ENCODE measurements around the gene CREB3.

CREB3 gene

DNA sequence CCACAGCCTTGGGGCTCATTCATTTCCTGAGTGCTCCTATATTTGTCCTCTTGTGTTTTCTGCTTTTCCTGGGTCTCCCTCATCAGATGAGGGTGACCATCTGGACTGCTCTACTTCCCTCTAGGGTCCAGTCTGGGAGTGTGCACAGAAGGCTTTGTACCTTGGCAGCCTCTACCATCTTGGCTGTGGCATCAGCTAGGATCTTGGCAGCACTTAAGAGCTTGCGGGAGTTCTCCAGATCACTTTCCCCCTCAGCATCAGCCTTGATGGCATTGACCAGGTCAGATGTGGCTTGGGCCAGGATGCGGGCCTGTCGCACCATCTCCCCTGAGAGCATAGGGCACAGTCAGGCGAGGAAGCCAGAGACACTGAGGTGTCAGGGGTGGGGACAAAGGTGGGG, 16.2 kb upstream of the CREB3 start:
- 98% methylated on average over 4 of the region's 4 CpGs for WGBS
- Histone ChIP-seq H3K4me1 (ENCODE audit: insufficient read depth, low read length) (no peaks in the 10 kb centered on the region), H3K4me3 (ENCODE audit: low read length) (no peak overlapping the region), H3K9me3 (ENCODE audit: insufficient read depth, low read depth, low read length) (no peaks in the 10 kb centered on the region), H3K9ac (ENCODE audit: low read depth, low read length) (no peak overlapping the region), H3K27ac (ENCODE audit: low read depth, low read length) (no peak overlapping the region), H3K36me3 (ENCODE audit: insufficient read depth, low read length) (peaks cover 97% of the 10 kb centered on the region), H3K27me3 (ENCODE audit: insufficient read depth, low read length) (no peaks in the 10 kb centered on the region)

DNA sequence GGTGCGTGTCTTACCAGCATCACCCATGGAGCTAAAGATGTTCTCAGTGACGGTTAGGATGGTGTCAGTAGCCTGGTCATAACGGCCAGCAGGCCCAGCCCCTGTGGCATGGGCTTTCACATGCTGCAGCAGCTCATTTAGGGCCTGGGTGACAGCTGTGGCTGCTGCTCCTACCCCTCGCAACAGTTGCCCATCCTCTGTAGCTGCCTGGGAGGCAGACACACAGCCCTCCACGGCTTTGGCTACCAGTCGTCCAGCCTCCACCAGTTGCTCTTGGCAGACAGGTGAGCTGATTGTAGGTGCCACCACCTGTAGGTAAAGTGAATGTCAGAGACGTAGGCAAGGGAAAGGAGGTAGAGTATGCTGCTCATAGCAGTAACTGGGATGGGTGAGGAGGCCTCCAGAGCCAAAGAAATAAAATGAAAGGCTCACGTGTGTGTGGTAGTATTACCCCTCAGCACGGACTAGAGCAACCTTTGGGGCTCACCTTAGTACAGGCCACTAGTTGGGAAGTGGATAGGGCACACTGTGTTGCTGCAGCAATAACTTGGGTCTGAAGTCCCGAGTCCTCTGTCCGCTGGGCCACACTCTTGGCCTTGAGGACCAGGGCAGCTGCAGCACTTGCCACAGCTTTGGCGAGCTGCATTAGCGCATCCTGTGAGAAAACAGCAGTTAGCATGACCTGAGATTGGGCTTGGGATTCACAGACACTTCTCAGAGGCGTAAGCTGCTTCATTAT, 15.2 kb upstream of the CREB3 start:
- no peak overlapping the region for H3K27ac ChIP-seq (ENCODE audit: low read depth, low read length)
- 95% methylated on average over 14 of the region's 14 CpGs for whole genome bisulfite sequencing
- H3K9me3 ChIP-seq (ENCODE audit: insufficient read depth, low read depth, low read length) = no peaks in the 10 kb centered on the region
- peaks cover 98% of the 10 kb centered on the region for H3K36me3 ChIP-seq (ENCODE audit: insufficient read depth, low read length)
- H3K27me3 ChIP-seq (ENCODE audit: insufficient read depth, low read length) = no peaks in the 10 kb centered on the region
- no peaks in the 10 kb centered on the region for H3K4me1 ChIP-seq (ENCODE audit: insufficient read depth, low read length)
- no peak overlapping the region; the same call in 1 of the 2 replicates for H3K9ac ChIP-seq (ENCODE audit: low read depth, low read length)
- no peak overlapping the region for H3K4me3 ChIP-seq (ENCODE audit: low read length)

DNA sequence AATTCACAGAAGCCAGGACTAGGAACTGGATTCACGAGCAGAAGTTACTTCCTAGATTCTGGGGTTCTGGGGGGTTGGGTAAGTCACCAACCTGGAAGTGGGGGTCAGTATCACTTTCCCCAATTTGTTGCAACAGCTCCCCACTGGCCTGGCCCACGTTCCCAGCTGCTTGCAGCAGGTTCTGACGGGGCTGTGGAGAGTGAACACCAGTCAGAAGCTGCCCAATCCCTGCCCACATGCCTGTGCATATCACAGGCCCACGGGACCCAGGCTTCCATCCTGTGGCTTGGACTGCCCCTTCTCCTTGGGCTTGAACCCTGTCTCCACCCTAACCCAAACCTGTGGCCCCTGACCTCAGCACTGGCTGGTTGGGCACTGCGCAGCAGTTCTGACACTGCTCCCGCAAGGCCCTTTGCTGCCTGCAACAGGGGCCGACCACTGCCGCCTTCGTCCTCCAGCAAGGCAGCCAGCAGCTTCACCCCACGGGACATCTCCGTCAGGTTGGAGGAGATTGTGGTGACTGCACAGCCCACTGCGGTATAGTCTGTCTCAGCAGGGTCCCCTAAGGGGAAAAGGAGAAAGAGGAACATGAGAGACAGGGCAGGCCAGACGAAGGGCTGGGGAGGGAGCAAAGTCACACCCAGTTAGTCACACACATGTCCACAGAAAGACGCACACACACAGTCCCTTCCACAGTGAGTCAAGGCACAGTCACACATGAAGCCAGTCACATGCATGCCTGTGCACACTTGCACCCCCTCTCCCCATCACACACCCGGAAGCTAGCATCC, 13.6 kb upstream of the CREB3 start:
- H3K36me3 ChIP-seq (ENCODE audit: insufficient read depth, low read length) = peaks cover 97% of the 10 kb centered on the region
- no peaks in the 10 kb centered on the region for H3K9me3 ChIP-seq (ENCODE audit: insufficient read depth, low read depth, low read length)
- no peaks in the 10 kb centered on the region for H3K27me3 ChIP-seq (ENCODE audit: insufficient read depth, low read length)
- WGBS = 96% methylated on average over 15 of the region's 15 CpGs
- H3K4me1 ChIP-seq (ENCODE audit: insufficient read depth, low read length) = no peaks in the 10 kb centered on the region
- no peak overlapping the region for H3K9ac ChIP-seq (ENCODE audit: low read depth, low read length)
- H3K4me3 ChIP-seq (ENCODE audit: low read length) = no peak overlapping the region
- no peak overlapping the region for H3K27ac ChIP-seq (ENCODE audit: low read depth, low read length)

DNA sequence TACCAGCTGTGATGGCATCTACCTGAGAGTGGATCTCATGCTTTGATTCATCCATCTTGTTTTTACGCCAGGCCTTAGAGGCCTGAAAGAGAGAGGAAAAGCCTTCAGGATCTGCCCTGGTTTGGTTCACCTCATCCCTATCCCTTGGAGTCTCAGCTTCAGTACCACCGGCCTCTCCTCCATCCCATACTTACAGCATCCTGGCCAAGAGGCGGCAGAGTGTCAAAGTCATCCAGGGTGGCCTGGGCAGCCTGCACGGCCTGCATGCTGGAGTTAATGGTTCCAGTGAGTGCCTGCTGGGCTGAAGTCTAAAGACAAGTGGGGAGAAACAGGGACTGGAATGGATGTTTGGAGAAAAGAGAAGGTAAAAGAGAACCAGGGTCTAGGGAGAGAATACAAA, 12.9 kb upstream of the CREB3 start:
- WGBS = 93% methylated on average over 4 of the region's 4 CpGs
- Histone ChIP-seq H3K4me1 (ENCODE audit: insufficient read depth, low read length) (no peaks in the 10 kb centered on the region), H3K9ac (ENCODE audit: low read depth, low read length) (no peak overlapping the region), H3K27ac (ENCODE audit: low read depth, low read length) (no peak overlapping the region), H3K27me3 (ENCODE audit: insufficient read depth, low read length) (no peaks in the 10 kb centered on the region), H3K36me3 (ENCODE audit: insufficient read depth, low read length) (peaks cover 97% of the 10 kb centered on the region), H3K9me3 (ENCODE audit: insufficient read depth, low read depth, low read length) (no peaks in the 10 kb centered on the region), H3K4me3 (ENCODE audit: low read length) (no peak overlapping the region)

DNA sequence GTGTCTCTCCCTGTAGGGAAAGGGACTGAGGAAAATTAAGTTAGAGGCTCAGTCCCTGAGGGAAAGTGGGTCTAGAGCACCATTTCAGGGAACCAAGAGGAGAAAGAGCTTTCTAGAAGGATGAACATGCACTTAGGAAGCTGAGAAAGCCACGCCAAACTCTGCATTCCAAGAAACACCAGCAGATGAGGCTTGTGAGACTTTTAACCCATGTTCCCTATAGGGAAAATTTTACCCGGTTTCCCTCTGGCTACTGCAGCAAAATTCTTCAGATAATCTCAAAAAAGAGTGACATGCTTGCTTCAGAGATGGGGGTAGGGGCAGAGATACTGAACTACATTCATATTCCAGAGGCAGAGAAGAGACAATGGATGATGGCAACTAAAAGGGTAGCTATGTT, 9.0 kb upstream of the CREB3 start:
- Histone ChIP-seq H3K4me3 (ENCODE audit: low read length) (no peak overlapping the region), H3K9me3 (ENCODE audit: insufficient read depth, low read depth, low read length) (no peaks in the 10 kb centered on the region), H3K36me3 (ENCODE audit: insufficient read depth, low read length) (peaks cover 69% of the 10 kb centered on the region), H3K9ac (ENCODE audit: low read depth, low read length) (no peak overlapping the region), H3K4me1 (ENCODE audit: insufficient read depth, low read length) (peaks cover 19% of the 10 kb centered on the region), H3K27me3 (ENCODE audit: insufficient read depth, low read length) (no peaks in the 10 kb centered on the region), H3K27ac (ENCODE audit: low read depth, low read length) (no peak overlapping the region)
- WGBS = 91% methylated on average over 2 of the region's 2 CpGs

DNA sequence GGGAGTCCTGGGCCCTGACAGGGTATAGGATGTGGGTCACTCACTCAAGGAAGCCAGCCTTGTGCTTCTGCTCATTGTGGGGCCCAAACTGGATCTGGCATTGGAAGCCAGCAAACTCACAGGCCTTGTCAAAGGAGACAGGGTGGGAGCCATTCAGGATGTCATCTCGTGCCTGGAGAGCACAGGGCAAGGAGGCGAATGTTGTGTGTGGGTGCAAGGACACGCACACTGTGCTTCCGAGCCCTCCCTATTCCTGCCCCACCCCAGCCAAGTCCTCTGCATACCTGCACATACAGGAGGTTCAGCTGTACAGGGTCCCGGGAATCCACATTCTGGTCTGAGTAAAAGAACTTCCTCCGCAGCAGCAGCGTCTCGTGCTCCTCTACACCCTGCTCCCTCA, 8.6 kb upstream of the CREB3 start:
- Histone ChIP-seq H3K4me3 (ENCODE audit: low read length) (no peak overlapping the region), H3K9me3 (ENCODE audit: insufficient read depth, low read depth, low read length) (no peaks in the 10 kb centered on the region), H3K36me3 (ENCODE audit: insufficient read depth, low read length) (peaks cover 64% of the 10 kb centered on the region), H3K4me1 (ENCODE audit: insufficient read depth, low read length) (peaks cover 24% of the 10 kb centered on the region), H3K9ac (ENCODE audit: low read depth, low read length) (no peak overlapping the region), H3K27ac (ENCODE audit: low read depth, low read length) (no peak overlapping the region), H3K27me3 (ENCODE audit: insufficient read depth, low read length) (no peaks in the 10 kb centered on the region)
- 96% methylated on average over 8 of the region's 8 CpGs for WGBS

DNA sequence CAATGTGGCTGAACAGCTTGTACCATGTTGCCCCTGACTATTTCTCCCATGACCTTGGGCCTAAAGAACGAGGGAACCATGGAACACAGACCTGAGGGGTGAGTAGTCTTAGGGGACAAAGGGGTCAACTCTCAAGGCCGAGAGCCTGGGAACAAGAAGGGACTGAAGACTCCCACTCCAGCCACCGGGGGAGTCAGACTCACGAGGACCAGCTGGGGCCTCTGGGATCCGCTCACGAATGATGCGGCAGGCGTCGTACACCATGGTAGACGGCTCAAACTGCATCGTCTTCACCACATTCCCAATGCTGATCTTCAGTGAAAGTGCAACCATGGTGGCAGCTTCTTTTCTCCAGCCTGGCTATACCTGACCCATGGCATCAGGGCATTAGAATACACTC, 7.1 kb upstream of the CREB3 start:
- H3K36me3 ChIP-seq (ENCODE audit: insufficient read depth, low read length) = peaks cover 50% of the 10 kb centered on the region
- no peaks in the 10 kb centered on the region for H3K27me3 ChIP-seq (ENCODE audit: insufficient read depth, low read length)
- WGBS = 94% methylated on average over 11 of the region's 11 CpGs
- no peak overlapping the region for H3K4me3 ChIP-seq (ENCODE audit: low read length)
- H3K4me1 ChIP-seq (ENCODE audit: insufficient read depth, low read length) = peaks cover 37% of the 10 kb centered on the region
- no peaks in the 10 kb centered on the region for H3K9me3 ChIP-seq (ENCODE audit: insufficient read depth, low read depth, low read length)
- no peak overlapping the region for H3K9ac ChIP-seq (ENCODE audit: low read depth, low read length)
- no peak overlapping the region for H3K27ac ChIP-seq (ENCODE audit: low read depth, low read length)

DNA sequence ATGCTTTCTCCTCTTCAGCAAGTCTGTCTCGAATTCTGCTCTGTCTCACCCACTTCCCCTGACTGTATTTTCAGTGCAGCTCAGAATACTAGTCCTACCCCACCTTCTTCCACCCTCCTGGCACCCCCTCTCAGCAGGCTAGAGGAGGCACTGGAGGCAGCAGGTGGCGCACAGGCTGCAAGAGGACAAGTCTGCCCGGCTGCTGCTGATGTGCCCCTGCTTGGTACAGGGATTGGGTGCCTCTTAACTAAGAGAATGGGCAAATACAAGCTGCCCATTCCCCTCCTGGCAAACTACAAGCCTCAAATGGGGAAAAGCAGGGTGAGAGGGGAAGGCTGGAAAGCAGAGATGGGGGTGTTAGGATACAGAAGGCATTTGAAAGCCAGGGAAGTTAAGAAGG, 5.5 kb upstream of the CREB3 start:
- peak overlapping the region; percentile 64; the same call in 1 of the 2 replicates for H3K9ac ChIP-seq (ENCODE audit: low read depth, low read length)
- H3K4me1 ChIP-seq (ENCODE audit: insufficient read depth, low read length) = peaks cover 48% of the 10 kb centered on the region
- H3K27ac ChIP-seq (ENCODE audit: low read depth, low read length) = peak overlapping the region; percentile 87
- H3K4me3 ChIP-seq (ENCODE audit: low read length) = no peak overlapping the region
- H3K9me3 ChIP-seq (ENCODE audit: insufficient read depth, low read depth, low read length) = no peaks in the 10 kb centered on the region
- peaks cover 34% of the 10 kb centered on the region for H3K36me3 ChIP-seq (ENCODE audit: insufficient read depth, low read length)
- 78% methylated on average over 3 of the region's 3 CpGs for WGBS
- H3K27me3 ChIP-seq (ENCODE audit: insufficient read depth, low read length) = no peaks in the 10 kb centered on the region

DNA sequence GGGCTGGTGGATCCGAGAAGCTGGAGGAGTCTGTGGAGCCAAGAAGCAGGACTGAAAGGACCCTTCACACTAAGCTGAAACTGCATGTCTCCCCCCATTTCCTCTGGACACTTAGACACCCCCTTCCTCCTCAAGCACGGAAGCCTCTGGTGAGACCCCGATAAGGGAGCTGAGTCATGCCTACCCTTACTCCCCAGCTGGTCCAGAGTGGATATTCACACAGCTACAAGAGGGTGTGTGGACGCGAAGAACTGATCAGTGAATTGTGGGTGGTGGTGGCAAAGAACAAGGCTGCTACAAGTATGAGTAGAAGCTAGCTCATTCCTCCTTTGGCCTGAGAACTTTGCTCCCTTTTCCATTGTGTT, 4.8 kb upstream of the CREB3 start:
- no peaks in the 10 kb centered on the region for H3K27me3 ChIP-seq (ENCODE audit: insufficient read depth, low read length)
- H3K27ac ChIP-seq (ENCODE audit: low read depth, low read length) = peak overlapping the region; percentile 87
- H3K36me3 ChIP-seq (ENCODE audit: insufficient read depth, low read length) = peaks cover 27% of the 10 kb centered on the region
- H3K9me3 ChIP-seq (ENCODE audit: insufficient read depth, low read depth, low read length) = no peaks in the 10 kb centered on the region
- 43% methylated on average over 5 of the region's 5 CpGs for whole genome bisulfite sequencing
- H3K4me3 ChIP-seq (ENCODE audit: low read length) = peak overlapping the region; percentile 88
- H3K9ac ChIP-seq (ENCODE audit: low read depth, low read length) = peak overlapping the region; percentile 64
- peaks cover 48% of the 10 kb centered on the region for H3K4me1 ChIP-seq (ENCODE audit: insufficient read depth, low read length)

DNA sequence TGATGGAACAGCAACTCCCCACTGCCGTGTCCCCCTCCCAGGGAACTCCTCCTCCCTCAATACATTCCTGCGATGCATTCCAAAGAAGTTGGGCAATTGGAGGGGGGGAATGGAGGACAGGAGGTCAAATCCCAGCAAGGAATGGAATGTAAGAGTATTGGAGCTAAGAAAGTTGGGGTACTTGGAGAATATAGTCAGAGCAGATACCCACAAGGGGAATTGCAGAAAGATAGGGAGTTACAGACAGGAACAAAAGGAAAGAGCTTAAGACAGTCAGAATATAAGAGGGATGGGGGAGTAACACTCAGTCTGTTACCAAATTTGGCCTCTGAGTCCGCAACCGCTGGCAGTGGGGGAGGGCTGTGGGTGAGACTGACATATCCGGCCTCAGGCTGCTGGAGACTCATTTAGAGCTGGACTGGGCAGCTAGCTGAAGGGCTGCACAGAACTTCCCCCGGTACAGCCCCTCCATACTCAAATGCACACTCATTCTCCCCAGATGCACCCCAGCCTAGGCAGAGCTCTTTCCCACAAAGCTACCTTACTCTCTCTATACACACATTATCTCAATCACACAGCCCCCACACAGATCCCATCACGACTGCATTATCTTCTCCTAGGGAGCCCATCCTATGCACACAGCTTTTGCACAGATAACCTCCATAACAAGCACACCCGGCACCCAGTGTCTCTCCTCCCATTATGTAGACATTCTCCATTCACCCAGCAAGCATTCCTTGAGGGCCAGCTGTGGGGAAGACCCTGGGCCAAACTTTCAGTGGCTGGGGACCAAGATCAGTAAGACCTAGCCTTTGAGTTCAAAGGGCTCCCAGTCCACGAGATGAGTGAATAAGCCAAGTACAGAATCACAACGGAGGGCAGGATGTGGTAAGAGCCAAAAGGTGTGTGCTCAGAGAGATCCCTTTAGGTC, 4.2 kb upstream of the CREB3 start:
- Histone ChIP-seq H3K4me3 (ENCODE audit: low read length) (peak overlapping the region; percentile 88), H3K9ac (ENCODE audit: low read depth, low read length) (peak overlapping the region; percentile 66; the same call in 1 of the 2 replicates), H3K9me3 (ENCODE audit: insufficient read depth, low read depth, low read length) (no peaks in the 10 kb centered on the region), H3K36me3 (ENCODE audit: insufficient read depth, low read length) (peaks cover 23% of the 10 kb centered on the region), H3K27ac (ENCODE audit: low read depth, low read length) (peak overlapping the region; percentile 87), H3K27me3 (ENCODE audit: insufficient read depth, low read length) (no peaks in the 10 kb centered on the region), H3K4me1 (ENCODE audit: insufficient read depth, low read length) (peaks cover 50% of the 10 kb centered on the region)
- 16% methylated on average over 10 of the region's 10 CpGs for WGBS

DNA sequence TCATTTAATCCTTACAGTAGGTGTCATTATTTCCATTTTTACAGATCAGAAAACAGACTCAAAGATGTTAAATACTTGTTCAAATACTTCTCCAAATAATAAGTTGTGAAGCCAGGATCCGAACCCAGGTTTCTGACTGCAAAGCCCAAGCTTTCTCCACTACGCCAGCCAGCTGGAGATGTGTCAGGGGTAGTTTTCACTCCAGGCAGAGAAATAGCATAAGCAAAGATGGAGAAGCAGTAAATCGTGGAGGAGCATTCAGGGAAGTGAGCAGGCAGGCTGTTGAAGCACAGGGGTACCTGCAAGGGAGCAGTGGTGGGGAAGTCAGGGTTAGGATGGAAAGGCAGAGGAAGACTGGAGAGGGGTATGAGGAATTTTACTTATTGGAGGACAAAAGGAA, 3.4 kb upstream of the CREB3 start:
- H3K27ac ChIP-seq (ENCODE audit: low read depth, low read length) = peak overlapping the region; percentile 87
- no peak overlapping the region; the same call in 1 of the 2 replicates for H3K9ac ChIP-seq (ENCODE audit: low read depth, low read length)
- H3K36me3 ChIP-seq (ENCODE audit: insufficient read depth, low read length) = peaks cover 21% of the 10 kb centered on the region
- H3K4me3 ChIP-seq (ENCODE audit: low read length) = peak overlapping the region; percentile 88
- H3K9me3 ChIP-seq (ENCODE audit: insufficient read depth, low read depth, low read length) = no peaks in the 10 kb centered on the region
- peaks cover 54% of the 10 kb centered on the region for H3K4me1 ChIP-seq (ENCODE audit: insufficient read depth, low read length)
- no peaks in the 10 kb centered on the region for H3K27me3 ChIP-seq (ENCODE audit: insufficient read depth, low read length)
- WGBS = 80% methylated on average over 3 of the region's 3 CpGs

All from HUES64 (cell line).